MM.1S (cell line): ENCODE measurements around the gene MYZAP.

ENCODE experiments used
- DNase-seq: peaks from one replicate; pipeline ENCODE4 v3.0.0-alpha.2; 2015
- H2AFZ ChIP-seq: fragments of 300-600 bp; sonication (generic); 2 replicates; pipeline ENCODE4 v1.6.0; 2016; ENCODE audit warnings: antibody characterized with exemption, low read length
- H3F3A ChIP-seq: fragments of 300-600 bp; sonication (generic); 2 replicates; pipeline ENCODE4 v1.6.1; 2016; ENCODE audit warnings: mild to moderate bottlenecking, antibody characterized with exemption, low read length, moderate library complexity, mixed read lengths; ENCODE audit not compliant: insufficient read depth
- H3K27ac ChIP-seq: fragments of 300-600 bp; sonication (generic); 2 replicates; pipeline ENCODE4 v1.5.1; 2016; ENCODE audit warnings: mild to moderate bottlenecking, low read length
- H3K27me3 ChIP-seq: fragments of 300-600 bp; sonication (generic); replicated peaks from 2 replicates; pipeline ENCODE4 v1.6.0; 2016; ENCODE audit warnings: low read length; ENCODE audit not compliant: insufficient read depth
- H3K36me3 ChIP-seq: fragments of 300-600 bp; sonication (generic); replicated peaks from 2 replicates; pipeline ENCODE4 v1.6.1; 2016; ENCODE audit warnings: mild to moderate bottlenecking, low read length, mixed read lengths; ENCODE audit not compliant: insufficient read depth
- H3K4me1 ChIP-seq: fragments of 300-600 bp; sonication (generic); 2 replicates; pipeline ENCODE4 v1.6.1; 2016; ENCODE audit warnings: low read length, mixed read lengths
- H3K4me2 ChIP-seq: fragments of 300-600 bp; sonication (generic); 2 replicates; pipeline ENCODE4 v1.6.0; 2016; ENCODE audit warnings: low read depth, low read length
- H3K4me3 ChIP-seq: fragments of 300-600 bp; sonication (generic); 2 replicates; pipeline ENCODE4 v1.5.1; 2016; ENCODE audit warnings: low read length, mixed read lengths
- H3K79me2 ChIP-seq: fragments of 300-600 bp; sonication (generic); 2 replicates; pipeline ENCODE4 v1.6.1; 2016; ENCODE audit warnings: mixed run types, low read length, mixed read lengths
- H3K9ac ChIP-seq: fragments of 300-600 bp; sonication (generic); 2 replicates; pipeline ENCODE4 v1.6.1; 2016; ENCODE audit warnings: low read length, mixed read lengths
- H3K9me2 ChIP-seq: fragments of 300-600 bp; sonication (generic); replicated peaks from 2 replicates; pipeline ENCODE4 v1.6.1; 2016; ENCODE audit warnings: mild to moderate bottlenecking, low read length, mixed read lengths; ENCODE audit not compliant: insufficient read depth
- H3K9me3 ChIP-seq: fragments of 300-600 bp; sonication (generic); replicated peaks from 2 replicates; pipeline ENCODE4 v1.6.1; 2016; ENCODE audit warnings: mild to moderate bottlenecking, low read length, mixed read lengths; ENCODE audit not compliant: insufficient read depth
- H4K20me1 ChIP-seq: fragments of 300-600 bp; sonication (generic); 2 replicates; pipeline ENCODE4 v1.6.1; 2016; ENCODE audit warnings: mild to moderate bottlenecking, low read length, moderate library complexity, mixed read lengths; ENCODE audit not compliant: insufficient read depth
- CTCF ChIP-seq: fragments of 300-600 bp; sonication (generic); IDR thresholded peaks from 2 replicates; pipeline ENCODE4 v1.5.1; 2016; ENCODE audit warnings: antibody characterized with exemption, low read length, mixed read lengths
- EZH2 ChIP-seq: fragments of 300-600 bp; sonication (generic); optimal IDR thresholded peaks from 2 replicates; pipeline ENCODE3; 2017; ENCODE audit warnings: low read depth, mild to moderate bottlenecking, antibody characterized with exemption, low read length, mixed read lengths
- EZH2phosphoT487 ChIP-seq: fragments of 300-600 bp; sonication (generic); IDR thresholded peaks from 2 replicates; pipeline ENCODE4 v1.6.1; 2018; ENCODE audit warnings: antibody characterized with exemption, low read length

Gene MYZAP

GRCh38 chr15:57619746-57620145, 28.0 kb downstream of the MYZAP start:
- no peak overlapping the region for H3K4me2 ChIP-seq
- no peaks in the 10 kb centered on the region for H3K27me3 ChIP-seq
- no peaks in the 10 kb centered on the region for H3F3A ChIP-seq
- H3K27ac ChIP-seq, result no peak overlapping the region
- no peaks in the 10 kb centered on the region for H3K9me2 ChIP-seq
- no peaks in the 10 kb centered on the region for H3K36me3 ChIP-seq
- H3K4me1 ChIP-seq, result no peaks in the 10 kb centered on the region
- no peak for TF ChIP-seq EZH2
- no peak for TF ChIP-seq CTCF
- no peak for TF ChIP-seq EZH2phosphoT487
- no peaks in the 10 kb centered on the region for H3K9me3 ChIP-seq
- H2AFZ ChIP-seq, result no peak overlapping the region
- no peaks in the 10 kb centered on the region for H4K20me1 ChIP-seq
- no peak for DNase-seq
- H3K9ac ChIP-seq, result no peak overlapping the region
- H3K79me2 ChIP-seq, result no peaks in the 10 kb centered on the region
- no peak overlapping the region for H3K4me3 ChIP-seq

DNA sequence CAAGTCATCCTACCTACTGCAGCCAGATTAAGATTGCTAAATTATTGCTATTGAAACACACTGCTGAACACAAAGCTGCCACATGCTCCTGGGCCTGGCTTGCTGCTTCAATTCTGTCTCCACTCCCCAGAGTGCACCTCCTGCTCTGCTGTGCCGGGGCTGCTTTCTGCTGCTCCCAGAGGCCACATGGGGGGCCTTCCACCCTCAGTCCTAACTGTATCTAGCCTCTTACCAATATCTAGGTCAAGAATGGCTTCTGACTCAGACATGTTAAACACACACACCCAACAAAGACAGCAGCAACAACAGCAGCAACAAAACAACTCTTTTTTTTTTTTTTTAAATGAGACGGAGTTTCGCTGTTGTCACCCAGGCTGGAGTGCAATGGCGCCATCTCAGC, 33.0 kb downstream of the MYZAP start:
- no peaks in the 10 kb centered on the region for H3K9me3 ChIP-seq
- TF ChIP-seq CTCF (no peak), EZH2 (no peak), EZH2phosphoT487 (no peak)
- no peak overlapping the region for H3K4me2 ChIP-seq
- H3K9ac ChIP-seq, result no peak overlapping the region
- DNase-seq, result no peak
- no peaks in the 10 kb centered on the region for H3K79me2 ChIP-seq
- no peaks in the 10 kb centered on the region for H3K27me3 ChIP-seq
- no peak overlapping the region for H3K27ac ChIP-seq
- H3K9me2 ChIP-seq, result no peaks in the 10 kb centered on the region
- no peaks in the 10 kb centered on the region for H3K4me1 ChIP-seq
- H3K36me3 ChIP-seq, result no peaks in the 10 kb centered on the region
- H4K20me1 ChIP-seq, result no peaks in the 10 kb centered on the region
- no peaks in the 10 kb centered on the region for H3F3A ChIP-seq
- H3K4me3 ChIP-seq, result no peak overlapping the region
- H2AFZ ChIP-seq, result no peak overlapping the region

DNA sequence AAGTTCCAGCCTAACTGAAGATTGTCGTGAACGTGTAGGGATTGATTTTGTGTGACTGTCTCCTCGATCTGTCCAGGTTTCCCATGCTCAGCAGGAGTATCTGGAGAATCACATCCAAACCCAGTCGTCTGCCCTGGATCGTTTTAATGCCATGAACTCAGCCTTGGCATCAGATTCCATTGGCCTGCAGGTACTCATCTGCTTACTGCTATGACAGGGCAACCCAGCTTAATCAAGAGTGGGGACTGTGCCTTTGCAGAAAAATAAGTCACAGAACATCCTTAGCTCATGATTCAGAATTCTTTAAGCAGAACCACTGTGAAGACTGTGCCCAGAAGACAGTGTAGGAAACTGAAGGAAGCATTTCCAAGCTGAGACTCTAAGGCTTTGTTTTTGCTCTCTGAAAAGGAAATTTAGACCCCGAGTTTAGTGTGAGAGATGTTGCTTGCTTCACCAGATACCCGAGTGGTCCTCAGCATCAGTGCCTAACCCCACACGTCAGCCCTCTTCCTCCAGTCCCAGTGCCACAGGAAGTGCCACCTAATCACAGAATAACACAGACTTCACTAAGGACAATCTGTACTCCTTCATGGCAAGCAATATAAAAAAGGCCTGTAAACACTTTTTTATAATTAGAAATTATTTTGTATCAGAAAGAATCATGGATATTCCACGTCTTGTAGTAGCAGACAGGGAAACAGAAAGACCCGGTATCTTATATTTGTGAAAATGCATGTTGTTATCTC, 34.2 kb downstream of the MYZAP start:
- Histone ChIP-seq H2AFZ (no peak overlapping the region), H3K27me3 (no peaks in the 10 kb centered on the region), H3K4me3 (no peak overlapping the region), H3F3A (no peaks in the 10 kb centered on the region), H3K79me2 (no peaks in the 10 kb centered on the region), H3K4me2 (no peak overlapping the region), H3K27ac (no peak overlapping the region), H3K9ac (no peak overlapping the region), H3K9me2 (no peaks in the 10 kb centered on the region), H4K20me1 (no peaks in the 10 kb centered on the region), H3K4me1 (no peaks in the 10 kb centered on the region), H3K36me3 (no peaks in the 10 kb centered on the region), H3K9me3 (no peaks in the 10 kb centered on the region)
- TF ChIP-seq CTCF (no peak), EZH2 (no peak), EZH2phosphoT487 (no peak)
- DNase-seq, result no peak
